AG04450 (cell line): ENCODE measurements around the gene FFAR2. TPM values are rescaled to one million over a fixed set of nuclear protein-coding genes. Genes with fewer than 3 reads are reported as not detected.
"Not testable (repeated sequence)": the region's sequence is repeated elsewhere in the genome, so short reads cannot be mapped to it uniquely, and the experiment has no call there.

Source experiments
- CTCF ChIA-PET: fragments of 300-600, 350-600 bp; formaldehyde crosslinking; extraction: SDS; loops from one replicate; lab custom pipeline; 2022; ENCODE audit warnings: antibody characterized with exemption, inconsistent platforms; lab: Charles Lee
- POLR2A ChIA-PET: fragments of 350-600 bp; formaldehyde crosslinking; extraction: SDS; loops from one replicate; lab custom pipeline; 2021; ENCODE audit warnings: antibody characterized with exemption, inconsistent platforms; lab: Yijun Ruan, JAX
- DNase-seq: peaks from one replicate; pipeline ENCODE4 v3.0.0-alpha.2; 2011; ENCODE audit warnings: low read depth, low spot score
- H3K27ac ChIP-seq: one replicate; pipeline ENCODE4 v1.5.1; 2012; ENCODE audit warnings: low read depth, low read length, control low read depth
- H3K27me3 ChIP-seq: one replicate; pipeline ENCODE4 v1.6.0; 2012; ENCODE audit warnings: low read length; ENCODE audit not compliant: control insufficient read depth, insufficient read depth
- H3K4me3 ChIP-seq: 2 replicates; pipeline ENCODE4 v1.5.1; 2011; ENCODE audit warnings: mild to moderate bottlenecking, low read depth, low read length, control low read depth
- H3K9me3 ChIP-seq: 2 replicates; pipeline ENCODE4 v1.5.1; 2012; ENCODE audit warnings: low read length; ENCODE audit not compliant: control insufficient read depth, insufficient read depth
- polyA plus RNA-seq: library from polyadenylated mRNA; depleted of rRNA; stranded (reverse); fragments of >200 nt; gene quantifications from 2 replicates; pipeline ENCODE4 v1.2.3, GENCODE V29; 2011
- TF ChIP-seq, protein P1 (sequence below): IDR thresholded peaks from 2 replicates; pipeline ENCODE4 v1.5.1; 2011; ENCODE audit warnings: low read depth, low read length, control low read depth, inconsistent platforms

Gene FFAR2
- polyA plus RNA-seq, 1 experiment, result not detected

DNA sequence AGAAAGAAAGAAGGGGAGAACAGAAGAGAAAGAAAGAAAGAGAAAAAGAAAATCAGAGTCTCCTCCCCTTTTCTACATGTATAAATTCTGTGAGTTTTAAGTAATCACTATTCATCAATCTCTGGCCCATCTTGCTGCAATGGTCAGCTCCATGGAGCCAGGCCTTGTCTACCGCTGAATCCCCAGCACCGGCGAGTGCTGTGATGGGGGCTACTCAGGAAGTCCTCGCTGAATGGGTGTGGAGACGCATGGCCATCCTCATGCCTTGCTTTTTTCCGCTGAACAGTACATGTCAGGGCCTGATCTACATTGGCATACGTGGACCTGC is 47.3 kb upstream of the FFAR2 start:
- TF ChIP-seq, protein P1, sequence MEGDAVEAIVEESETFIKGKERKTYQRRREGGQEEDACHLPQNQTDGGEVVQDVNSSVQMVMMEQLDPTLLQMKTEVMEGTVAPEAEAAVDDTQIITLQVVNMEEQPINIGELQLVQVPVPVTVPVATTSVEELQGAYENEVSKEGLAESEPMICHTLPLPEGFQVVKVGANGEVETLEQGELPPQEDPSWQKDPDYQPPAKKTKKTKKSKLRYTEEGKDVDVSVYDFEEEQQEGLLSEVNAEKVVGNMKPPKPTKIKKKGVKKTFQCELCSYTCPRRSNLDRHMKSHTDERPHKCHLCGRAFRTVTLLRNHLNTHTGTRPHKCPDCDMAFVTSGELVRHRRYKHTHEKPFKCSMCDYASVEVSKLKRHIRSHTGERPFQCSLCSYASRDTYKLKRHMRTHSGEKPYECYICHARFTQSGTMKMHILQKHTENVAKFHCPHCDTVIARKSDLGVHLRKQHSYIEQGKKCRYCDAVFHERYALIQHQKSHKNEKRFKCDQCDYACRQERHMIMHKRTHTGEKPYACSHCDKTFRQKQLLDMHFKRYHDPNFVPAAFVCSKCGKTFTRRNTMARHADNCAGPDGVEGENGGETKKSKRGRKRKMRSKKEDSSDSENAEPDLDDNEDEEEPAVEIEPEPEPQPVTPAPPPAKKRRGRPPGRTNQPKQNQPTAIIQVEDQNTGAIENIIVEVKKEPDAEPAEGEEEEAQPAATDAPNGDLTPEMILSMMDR, result no peak
- POLR2A ChIA-PET, result no interaction called here
- Histone ChIP-seq H3K9me3 (no peaks in the 10 kb centered on the region; the same call in 1 of the 2 replicates), H3K27ac (no peak overlapping the region), H3K4me3 (no peak overlapping the region), H3K27me3 (peaks cover 4% of the 10 kb centered on the region)
- CTCF ChIA-PET, result no interaction called here
- no peak for DNase-seq

DNA sequence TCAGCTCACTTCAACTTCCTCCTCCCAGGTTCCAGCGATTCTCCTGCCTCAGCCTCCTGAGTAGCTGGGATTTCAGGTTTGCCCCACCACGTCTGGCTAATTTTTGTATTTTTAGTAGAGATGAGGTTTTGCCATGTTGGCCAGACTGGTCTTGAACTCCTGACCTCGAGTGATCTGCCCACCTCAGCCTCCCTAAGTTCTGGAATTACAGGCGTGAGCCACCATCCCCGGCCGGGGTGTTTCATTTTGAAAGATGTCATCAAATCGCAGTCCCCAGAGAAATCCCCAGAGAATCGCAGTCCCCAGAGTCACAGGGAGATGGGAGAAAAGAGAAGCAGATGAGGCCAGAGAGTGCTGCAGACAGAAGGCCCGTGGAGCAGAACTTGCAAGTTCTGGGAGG is 46.6 kb upstream of the FFAR2 start:
- DNase-seq, H3K9me3 ChIP-seq, H3K4me3 ChIP-seq, H3K27ac ChIP-seq, H3K27me3 ChIP-seq, CTCF ChIA-PET, POLR2A ChIA-PET: not testable (repeated sequence)

DNA sequence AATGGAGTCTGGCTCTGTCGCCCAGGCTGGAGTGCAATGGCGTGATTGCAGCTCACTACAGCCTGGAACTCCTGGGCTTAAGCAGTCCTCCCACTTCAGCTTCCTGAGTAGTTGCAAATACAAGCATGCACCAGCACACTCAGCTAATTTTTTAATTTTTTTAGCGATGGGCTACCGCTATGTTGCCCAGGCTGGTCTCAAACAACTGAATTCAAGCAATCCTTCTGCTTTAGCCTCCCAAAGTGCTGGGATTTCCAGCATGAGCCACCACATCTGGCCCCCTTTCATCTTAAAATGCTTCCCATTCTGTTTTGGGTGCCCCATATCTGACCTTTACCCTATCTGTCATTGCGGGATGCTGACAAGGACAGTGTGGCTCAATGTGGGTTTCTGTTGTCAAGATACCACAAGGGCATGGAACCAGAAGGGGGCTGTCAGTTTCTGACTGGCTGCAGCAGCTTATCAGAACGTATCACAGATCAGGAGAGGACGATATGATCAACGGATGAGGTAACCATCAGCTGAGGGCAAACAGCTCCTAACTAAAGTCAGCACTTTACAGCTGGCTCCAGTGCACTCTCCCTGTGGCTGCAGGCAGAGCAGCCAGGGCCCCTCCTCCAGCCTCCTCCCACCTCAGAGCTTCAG is 44.8 kb upstream of the FFAR2 start:
- no peak overlapping the region for H3K27ac ChIP-seq
- TF ChIP-seq, protein P1, result no peak
- peaks cover 4% of the 10 kb centered on the region for H3K27me3 ChIP-seq
- H3K9me3 ChIP-seq, result no peaks in the 10 kb centered on the region
- CTCF ChIA-PET, result no interaction called here
- POLR2A ChIA-PET, result no interaction called here
- DNase-seq, result no peak
- no peak overlapping the region for H3K4me3 ChIP-seq

DNA sequence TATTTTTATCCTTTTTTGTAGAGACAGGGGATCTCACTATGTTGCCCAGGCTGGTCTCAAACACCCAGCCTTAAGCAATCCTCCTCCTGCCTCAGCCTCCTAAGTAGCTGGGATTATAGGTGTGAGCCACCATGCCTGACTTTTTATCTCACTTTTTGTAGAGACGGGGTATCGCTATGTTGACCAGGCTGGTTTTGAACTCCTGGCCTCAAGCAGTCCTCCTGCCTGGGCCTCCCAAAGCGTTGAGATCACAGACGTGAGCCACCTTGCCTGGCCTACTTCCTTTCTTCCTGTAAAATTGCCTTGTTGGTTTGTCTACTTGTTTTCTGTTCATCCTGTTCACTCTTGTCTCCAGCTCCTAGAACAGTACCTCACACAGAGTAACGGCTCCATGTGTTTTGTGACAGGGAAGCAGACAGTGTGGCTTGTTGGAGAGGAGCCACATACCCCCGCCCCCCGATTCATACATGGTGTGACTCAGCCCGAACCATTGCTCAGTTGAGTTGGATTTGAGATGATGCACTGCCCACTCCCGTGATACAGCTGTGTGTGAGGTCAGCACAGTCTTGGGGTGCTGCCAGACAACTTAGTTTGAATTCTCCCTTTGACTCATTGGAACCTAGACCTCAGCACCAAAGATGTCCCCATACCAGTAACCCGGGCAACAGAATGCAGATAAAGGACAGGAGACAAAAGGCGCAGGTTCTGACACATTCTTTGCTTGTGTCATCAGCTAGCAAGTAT is 43.0 kb upstream of the FFAR2 start:
- DNase-seq, result peak; percentile 16
- TF ChIP-seq, protein P1, result no peak
- Histone ChIP-seq H3K4me3 (no peak overlapping the region), H3K9me3 (no peaks in the 10 kb centered on the region), H3K27ac (no peak overlapping the region), H3K27me3 (peaks cover 4% of the 10 kb centered on the region)
- CTCF ChIA-PET, result no interaction called here
- POLR2A ChIA-PET, result no interaction called here

DNA sequence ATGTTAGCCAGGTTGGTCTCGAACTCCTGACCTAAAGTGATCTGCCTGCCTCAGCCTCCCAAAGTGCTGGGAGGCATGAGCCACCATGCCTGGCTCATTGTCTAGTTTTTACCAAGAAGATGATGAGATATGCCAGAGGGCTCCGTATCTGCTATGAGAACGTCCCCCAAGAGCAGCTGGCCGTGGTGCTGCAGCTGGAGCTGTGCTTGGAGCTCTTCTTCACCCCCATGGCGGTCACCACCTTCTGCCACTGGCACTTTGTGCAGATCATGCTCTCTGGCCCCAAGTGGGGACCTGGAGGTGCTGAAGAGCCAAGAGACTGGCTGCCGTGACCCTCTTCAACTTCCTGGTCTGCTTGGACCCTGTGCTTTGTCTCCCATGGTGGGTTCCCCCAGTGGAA is 40.4 kb upstream of the FFAR2 start:
- ChIA-PET CTCF (no interaction called here), POLR2A (no interaction called here)
- H3K4me3 ChIP-seq, result no peak overlapping the region
- TF ChIP-seq, protein P1, result no peak
- H3K27me3 ChIP-seq, result no peaks in the 10 kb centered on the region
- DNase-seq, result no peak
- no peak overlapping the region for H3K27ac ChIP-seq
- H3K9me3 ChIP-seq, result no peaks in the 10 kb centered on the region
